Osteoblast (primary cell): ENCODE results near the gene MATCAP1. TPM values are rescaled to one million over a fixed set of nuclear protein-coding genes. Genes with fewer than 3 reads are reported as not detected.

Experiments used
- DNase-seq: peaks from one replicate; pipeline ENCODE4 v3.0.0; 2011; ENCODE audit warnings: low spot score, mixed read lengths; ENCODE audit not compliant: insufficient read length; ENCODE audit errors: missing footprints
- H2AFZ ChIP-seq: 2 replicates; pipeline ENCODE4 v1.6.0; 2011; ENCODE audit warnings: mild to moderate bottlenecking, low read length
- H3K27ac ChIP-seq: 2 replicates; pipeline ENCODE4 v1.5.1; 2011; ENCODE audit warnings: mild to moderate bottlenecking, low read depth, low read length, moderate library complexity
- H3K27me3 ChIP-seq: 2 replicates; pipeline ENCODE4 v1.6.0; 2012; ENCODE audit warnings: mild to moderate bottlenecking, control low read depth, inconsistent platforms, low read length, moderate library complexity; ENCODE audit not compliant: insufficient read depth
- H3K36me3 ChIP-seq: 2 replicates; pipeline ENCODE4 v1.5.1; 2011; ENCODE audit warnings: mild to moderate bottlenecking, low read length, control low read depth, moderate library complexity; ENCODE audit not compliant: insufficient read depth
- H3K4me1 ChIP-seq: 2 replicates; pipeline ENCODE4 v1.5.1; 2011; ENCODE audit warnings: mild to moderate bottlenecking, low read length, control low read depth, moderate library complexity; ENCODE audit not compliant: insufficient read depth
- H3K4me2 ChIP-seq: 2 replicates; pipeline ENCODE4 v1.6.0; 2011; ENCODE audit warnings: mild to moderate bottlenecking, low read length; ENCODE audit not compliant: insufficient read depth
- H3K4me3 ChIP-seq: fragments of 200-600 bp; sonication (generic); 3 replicates; pipeline ENCODE4 v1.5.1; 2012; ENCODE audit warnings: mild to moderate bottlenecking, low read length, inconsistent platforms; ENCODE audit not compliant: insufficient read depth
- H3K79me2 ChIP-seq: 2 replicates; pipeline ENCODE4 v1.6.0; 2012; ENCODE audit warnings: mild to moderate bottlenecking, low read length, control low read depth, inconsistent platforms; ENCODE audit not compliant: insufficient read depth
- H3K9me3 ChIP-seq: 2 replicates; pipeline ENCODE4 v1.5.1; 2011; ENCODE audit warnings: low read depth, low read length, control low read depth
- H4K20me1 ChIP-seq: 2 replicates; pipeline ENCODE4 v1.6.0; 2012; ENCODE audit warnings: mild to moderate bottlenecking, low read length, control low read depth; ENCODE audit not compliant: insufficient read depth
- total RNA-seq: library from RNA; depleted of rRNA; stranded (reverse); fragments of >200 nt; gene quantifications from 2 replicates; pipeline ENCODE4 v1.2.3, GENCODE V29; 2012
- TF ChIP-seq, protein P1 (sequence below): IDR thresholded peaks from 2 replicates; pipeline ENCODE4 v1.5.1; 2011; ENCODE audit warnings: mild to moderate bottlenecking, low read depth, low read length, moderate library complexity; ENCODE audit errors: extremely low read depth

The MATCAP1 gene
- total RNA-seq, 1 donor, result 3.6 TPM

DNA sequence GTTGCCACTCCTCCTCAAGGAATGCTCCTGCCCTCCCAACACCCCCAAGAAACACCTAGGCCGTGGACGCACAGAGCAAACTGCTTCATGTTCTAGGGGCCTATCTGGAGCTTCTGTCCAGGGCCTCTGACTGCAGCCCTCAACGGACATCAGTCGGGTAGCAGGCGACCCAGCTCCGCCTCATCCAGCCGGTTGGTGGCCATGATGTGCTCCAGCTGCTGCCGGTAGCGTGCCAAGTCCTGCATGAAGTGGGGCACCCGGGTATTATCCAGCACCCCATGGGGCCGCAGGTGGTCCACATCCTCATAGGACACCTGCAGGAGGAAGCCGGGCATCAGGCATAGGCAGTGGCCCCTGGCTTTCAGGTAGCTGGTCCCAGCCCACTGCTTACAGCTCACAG lies 7.1 kb downstream of the MATCAP1 start:
- no peaks in the 10 kb centered on the region for H3K27me3 ChIP-seq
- no peaks in the 10 kb centered on the region for H3K79me2 ChIP-seq
- H3K36me3 ChIP-seq, result no peaks in the 10 kb centered on the region
- H2AFZ ChIP-seq, result no peak overlapping the region
- peaks cover 37% of the 10 kb centered on the region for H4K20me1 ChIP-seq
- TF ChIP-seq, protein P1, sequence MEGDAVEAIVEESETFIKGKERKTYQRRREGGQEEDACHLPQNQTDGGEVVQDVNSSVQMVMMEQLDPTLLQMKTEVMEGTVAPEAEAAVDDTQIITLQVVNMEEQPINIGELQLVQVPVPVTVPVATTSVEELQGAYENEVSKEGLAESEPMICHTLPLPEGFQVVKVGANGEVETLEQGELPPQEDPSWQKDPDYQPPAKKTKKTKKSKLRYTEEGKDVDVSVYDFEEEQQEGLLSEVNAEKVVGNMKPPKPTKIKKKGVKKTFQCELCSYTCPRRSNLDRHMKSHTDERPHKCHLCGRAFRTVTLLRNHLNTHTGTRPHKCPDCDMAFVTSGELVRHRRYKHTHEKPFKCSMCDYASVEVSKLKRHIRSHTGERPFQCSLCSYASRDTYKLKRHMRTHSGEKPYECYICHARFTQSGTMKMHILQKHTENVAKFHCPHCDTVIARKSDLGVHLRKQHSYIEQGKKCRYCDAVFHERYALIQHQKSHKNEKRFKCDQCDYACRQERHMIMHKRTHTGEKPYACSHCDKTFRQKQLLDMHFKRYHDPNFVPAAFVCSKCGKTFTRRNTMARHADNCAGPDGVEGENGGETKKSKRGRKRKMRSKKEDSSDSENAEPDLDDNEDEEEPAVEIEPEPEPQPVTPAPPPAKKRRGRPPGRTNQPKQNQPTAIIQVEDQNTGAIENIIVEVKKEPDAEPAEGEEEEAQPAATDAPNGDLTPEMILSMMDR, result no peak
- peaks cover 20% of the 10 kb centered on the region for H3K4me1 ChIP-seq
- H3K4me3 ChIP-seq, result no peak overlapping the region
- DNase-seq, result no peak
- no peaks in the 10 kb centered on the region for H3K9me3 ChIP-seq
- no peak overlapping the region for H3K27ac ChIP-seq
- H3K4me2 ChIP-seq, result no peak overlapping the region

GRCh38 chr16:67174706-67175231 lies 9.0 kb downstream of the MATCAP1 start:
- Histone ChIP-seq H3K36me3 (no peaks in the 10 kb centered on the region), H3K4me3 (peak overlapping the region; percentile 78), H2AFZ (no peak overlapping the region), H3K4me1 (peaks cover 16% of the 10 kb centered on the region), H3K27me3 (no peaks in the 10 kb centered on the region), H3K4me2 (peak overlapping the region; percentile 95), H3K79me2 (no peaks in the 10 kb centered on the region), H3K27ac (no peak overlapping the region), H4K20me1 (peaks cover 22% of the 10 kb centered on the region), H3K9me3 (no peaks in the 10 kb centered on the region)
- TF ChIP-seq, protein P1, result no peak
- DNase-seq, result no peak

DNA sequence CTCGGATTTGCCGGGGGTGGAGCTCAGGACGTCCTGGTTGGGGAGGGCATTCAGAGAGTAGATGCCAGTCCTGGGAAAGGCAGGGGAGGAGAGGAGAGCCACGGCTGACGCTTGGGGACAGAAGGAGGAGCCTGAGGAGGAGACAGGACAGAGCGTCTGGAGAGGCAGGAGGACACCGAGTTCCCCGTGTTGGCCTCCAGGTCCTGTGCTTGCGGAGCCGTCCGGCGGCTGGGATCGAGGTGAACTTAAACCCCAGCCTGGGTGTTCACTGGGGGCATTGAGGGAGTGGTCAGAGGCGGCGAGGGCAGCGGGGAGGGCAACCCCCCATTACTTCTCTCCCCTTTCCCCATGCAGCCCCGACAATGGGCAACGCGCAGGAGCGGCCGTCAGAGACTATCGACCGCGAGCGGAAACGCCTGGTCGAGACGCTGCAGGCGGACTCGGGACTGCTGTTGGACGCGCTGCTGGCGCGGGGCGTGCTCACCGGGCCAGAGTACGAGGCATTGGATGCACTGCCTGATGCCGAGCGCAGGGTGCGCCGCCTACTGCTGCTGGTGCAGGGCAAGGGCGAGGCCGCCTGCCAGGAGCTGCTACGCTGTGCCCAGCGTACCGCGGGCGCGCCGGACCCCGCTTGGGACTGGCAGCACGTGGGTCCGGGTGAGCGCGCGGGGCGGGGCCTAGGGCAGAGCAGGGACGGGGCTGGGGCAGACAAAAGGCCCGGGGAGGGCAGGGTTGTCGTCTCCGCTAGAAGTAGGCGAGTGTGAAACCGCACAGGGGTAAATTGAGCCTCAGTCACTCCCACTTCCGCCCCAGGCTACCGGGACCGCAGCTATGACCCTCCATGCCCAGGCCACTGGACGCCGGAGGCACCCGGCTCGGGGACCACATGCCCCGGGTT lies 9.7 kb downstream of the MATCAP1 start:
- Histone ChIP-seq H3K79me2 (no peaks in the 10 kb centered on the region), H4K20me1 (peaks cover 15% of the 10 kb centered on the region), H3K27me3 (no peaks in the 10 kb centered on the region), H3K4me2 (peak overlapping the region; percentile 95), H3K27ac (peak overlapping the region; percentile 39), H3K36me3 (no peaks in the 10 kb centered on the region), H3K4me1 (peaks cover 22% of the 10 kb centered on the region), H2AFZ (peak overlapping the region; percentile 85), H3K4me3 (peak overlapping the region; percentile 78), H3K9me3 (no peaks in the 10 kb centered on the region)
- DNase-seq, result peak; percentile 99
- TF ChIP-seq, protein P1, result peak; percentile 16

GRCh38 chr16:67173323-67173722 lies 10.4 kb downstream of the MATCAP1 start:
- peaks cover 11% of the 10 kb centered on the region for H4K20me1 ChIP-seq
- H3K9me3 ChIP-seq, result no peaks in the 10 kb centered on the region
- H2AFZ ChIP-seq, result peak overlapping the region; percentile 85
- H3K4me2 ChIP-seq, result peak overlapping the region; percentile 95
- H3K79me2 ChIP-seq, result no peaks in the 10 kb centered on the region
- TF ChIP-seq, protein P1, result no peak
- H3K4me1 ChIP-seq, result peaks cover 22% of the 10 kb centered on the region
- DNase-seq, result no peak
- no peaks in the 10 kb centered on the region for H3K36me3 ChIP-seq
- peak overlapping the region; percentile 39 for H3K27ac ChIP-seq
- peak overlapping the region; percentile 78 for H3K4me3 ChIP-seq
- no peaks in the 10 kb centered on the region for H3K27me3 ChIP-seq
